ENCODE results near the gene ZFHX3. TPM values are rescaled to one million over a fixed set of nuclear protein-coding genes. Genes with fewer than 3 reads are reported as not detected.

ZFHX3 gene
- total RNA-seq, 8 experiments from 2014 or later = 7.4 to 31.9 (median 21.7) TPM

DNA sequence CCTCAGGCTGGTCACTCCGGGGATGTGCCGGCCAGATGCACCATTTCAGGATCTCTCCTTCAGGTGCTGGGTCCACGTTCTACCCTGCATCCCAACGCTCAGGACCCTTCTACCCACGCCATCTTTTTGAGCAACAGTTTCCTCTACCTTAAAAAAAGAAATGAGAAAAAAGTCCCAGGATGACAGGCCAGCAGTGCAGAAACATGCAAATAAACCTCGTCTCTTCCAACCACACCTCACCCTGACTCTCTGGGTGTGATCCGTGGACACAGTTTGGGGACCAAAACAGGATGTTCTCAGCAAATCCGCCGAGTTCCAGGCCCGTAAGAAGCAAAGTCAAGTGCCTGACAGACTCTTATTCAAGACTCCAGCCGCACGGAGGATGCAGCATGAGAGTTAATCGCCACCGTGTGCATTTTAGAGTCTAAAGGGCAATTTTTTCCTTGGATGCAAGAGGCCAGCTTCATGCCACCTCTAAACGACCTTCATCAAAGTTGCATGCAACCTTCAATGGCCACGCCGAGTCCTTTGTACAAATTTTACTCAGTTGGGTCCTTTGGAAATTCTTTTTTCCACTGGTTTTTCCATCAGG is 99.6 kb downstream of the ZFHX3 start:
- Histone ChIP-seq H3K27ac (peak overlapping the region; percentile 11 to 29), H3K4me3 (peak overlapping the region in 2 of 5 donors; percentile 7 to 12), H3K4me1 (replicated peaks in 1 of 2) (peaks cover 49 to 50% of the 10 kb centered on the region in 2 donors)
- WGBS, 10 experiments = 20 to 100% (median 53%) methylated on average over 1 to 17 of the region's 17 CpGs; no CpG with 5 or more reads in 2 of the 10 experiments
- in situ Hi-C loops (cut with MboI; ENCODE audit: low pct_unique_long_range_greater_than_20kb in 2 of 9, low sequenced_read_pairs in 9 of 9, unreplicated experiment in 9 of 9) = no loop called here
- no peak for ATAC-seq (replicated peaks in 6 of 8)

DNA sequence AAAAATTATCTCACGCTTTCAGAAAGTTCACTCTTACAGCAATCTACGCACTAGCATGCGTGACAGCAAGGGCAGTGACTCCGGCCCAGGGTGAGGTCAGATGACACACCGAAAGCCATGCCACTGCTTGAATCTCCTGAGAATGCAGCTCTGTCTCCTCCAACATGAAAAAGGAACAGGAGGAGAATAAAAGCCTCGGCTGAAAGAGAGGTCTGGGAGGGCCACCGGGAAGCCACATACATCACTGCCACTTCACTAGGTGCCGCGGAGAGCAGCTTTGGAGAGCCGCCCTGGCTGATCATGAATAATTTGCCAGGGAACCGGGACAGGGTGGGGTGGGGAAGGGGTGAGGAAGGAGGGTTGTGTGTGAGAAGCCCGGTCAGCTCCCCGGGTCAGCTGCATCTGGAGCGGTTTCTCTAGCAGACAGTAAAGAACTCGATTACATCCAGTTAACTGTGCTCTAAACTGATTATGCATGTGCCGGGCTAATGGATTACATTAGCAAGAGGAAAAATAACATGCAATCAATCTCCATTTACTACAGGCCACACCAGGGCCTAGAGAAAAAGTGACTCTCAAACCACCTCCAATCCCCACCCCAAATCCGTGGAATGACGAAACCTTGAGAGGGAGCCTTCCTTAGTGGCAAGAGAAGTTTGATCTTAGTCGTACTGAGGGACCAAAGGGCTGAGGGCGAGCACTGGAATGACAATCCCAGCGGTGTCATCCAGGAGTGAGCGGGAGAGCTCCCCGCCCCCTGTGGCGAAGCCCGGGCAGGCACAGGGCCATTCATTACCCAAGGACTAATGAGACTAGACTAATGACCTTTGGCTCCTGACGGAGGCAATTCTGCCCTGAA is 100.3 kb downstream of the ZFHX3 start:
- Histone ChIP-seq H3K4me3 (peak overlapping the region in 3 of 5 donors; percentile 2 to 12 (median 10)), H3K27ac (peak overlapping the region; percentile 55 to 81), H3K4me1 (replicated peaks in 1 of 2) (peaks cover 42 to 47% of the 10 kb centered on the region in 2 donors)
- 0 to 60% (median 7%) methylated on average over 1 to 18 of the region's 26 CpGs for WGBS, 10 experiments
- peak; percentile 84 to 93 (median 90) for ATAC-seq (replicated peaks in 6 of 8)
- in situ Hi-C loops (cut with MboI; ENCODE audit: low pct_unique_long_range_greater_than_20kb in 2 of 9, low sequenced_read_pairs in 9 of 9, unreplicated experiment in 9 of 9) = no loop called here

DNA sequence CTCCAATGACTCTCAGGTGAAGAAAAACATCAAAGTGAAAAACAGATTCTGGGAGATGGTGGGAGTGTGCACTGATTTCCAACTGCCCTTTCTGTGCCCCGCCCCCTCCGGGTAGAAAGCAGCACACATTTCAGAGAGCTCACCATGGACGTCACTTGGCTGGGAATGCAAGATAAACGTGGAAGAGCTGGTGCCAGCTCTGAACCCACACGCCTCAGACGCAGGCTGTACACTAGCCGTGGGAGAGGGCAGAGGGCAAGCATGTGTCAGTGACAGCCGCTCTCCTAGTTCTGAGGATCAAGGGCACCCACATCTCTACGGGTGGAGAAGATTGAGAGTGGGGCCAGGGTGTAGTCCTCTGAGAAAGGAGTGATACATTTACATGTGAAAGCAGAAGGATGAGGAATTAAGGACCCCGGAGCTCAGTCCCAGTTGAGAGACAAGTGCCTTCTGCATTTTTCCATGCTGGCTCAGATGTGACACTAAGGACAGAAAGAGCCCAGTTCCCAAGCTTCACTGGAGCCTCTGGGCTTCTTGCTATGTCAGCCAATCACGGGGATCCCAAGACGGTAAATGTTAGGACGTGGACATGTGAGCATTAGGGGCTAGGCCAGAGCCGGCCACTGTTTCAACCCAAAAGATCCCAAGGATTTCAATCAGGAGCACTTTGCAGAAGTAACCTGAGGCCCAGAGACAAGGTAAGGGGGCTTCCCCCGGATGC is 101.3 kb downstream of the ZFHX3 start:
- peak overlapping the region; percentile 55 to 81 for H3K27ac ChIP-seq
- WGBS, 10 experiments = 4 to 100% (median 44%) methylated on average over 1 to 13 of the region's 15 CpGs; no CpG with 5 or more reads in 2 of the 10 experiments
- in situ Hi-C loops (cut with MboI; ENCODE audit: low pct_unique_long_range_greater_than_20kb in 2 of 9, low sequenced_read_pairs in 9 of 9, unreplicated experiment in 9 of 9) = no loop called here
- ATAC-seq (replicated peaks in 6 of 8) = peak in 5 of 8 experiments; percentile 3 to 30 (median 11)
- peaks cover 41 to 46% of the 10 kb centered on the region in 2 donors for H3K4me1 ChIP-seq (replicated peaks in 1 of 2)
- H3K4me3 ChIP-seq = peak overlapping the region in 3 of 5 donors; percentile 2 to 12 (median 10)

DNA sequence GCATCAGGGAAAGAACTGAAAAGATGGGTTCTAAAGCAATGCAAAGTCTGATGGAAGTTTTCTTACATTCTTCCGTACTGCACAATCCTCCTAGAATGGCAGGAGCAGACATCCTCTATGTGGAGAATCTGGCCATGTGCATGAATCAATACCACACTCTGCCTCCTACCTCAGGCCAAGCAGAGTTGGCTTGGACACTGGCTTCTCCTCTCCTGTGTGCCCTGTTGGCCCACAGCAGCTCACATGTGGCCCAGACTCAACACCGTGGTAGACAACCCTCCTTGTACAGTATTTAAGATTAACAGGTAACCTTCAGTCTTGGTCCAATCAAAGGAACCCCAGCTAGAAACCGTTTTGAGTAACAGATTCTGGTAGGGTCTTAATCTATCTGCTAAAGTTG is 101.9 kb downstream of the ZFHX3 start:
- H3K4me3 ChIP-seq = no peak overlapping the region
- WGBS, 10 experiments = 13 to 100% (median 60%) methylated on average over 1 to 3 of the region's 3 CpGs; no CpG with 5 or more reads in 1 of the 10 experiments
- in situ Hi-C loops (cut with MboI; ENCODE audit: low pct_unique_long_range_greater_than_20kb in 2 of 9, low sequenced_read_pairs in 9 of 9, unreplicated experiment in 9 of 9) = no loop called here
- ATAC-seq (replicated peaks in 6 of 8) = no peak
- peak overlapping the region; percentile 55 to 81 for H3K27ac ChIP-seq
- H3K4me1 ChIP-seq (replicated peaks in 1 of 2) = peaks cover 41 to 46% of the 10 kb centered on the region in 2 donors

DNA sequence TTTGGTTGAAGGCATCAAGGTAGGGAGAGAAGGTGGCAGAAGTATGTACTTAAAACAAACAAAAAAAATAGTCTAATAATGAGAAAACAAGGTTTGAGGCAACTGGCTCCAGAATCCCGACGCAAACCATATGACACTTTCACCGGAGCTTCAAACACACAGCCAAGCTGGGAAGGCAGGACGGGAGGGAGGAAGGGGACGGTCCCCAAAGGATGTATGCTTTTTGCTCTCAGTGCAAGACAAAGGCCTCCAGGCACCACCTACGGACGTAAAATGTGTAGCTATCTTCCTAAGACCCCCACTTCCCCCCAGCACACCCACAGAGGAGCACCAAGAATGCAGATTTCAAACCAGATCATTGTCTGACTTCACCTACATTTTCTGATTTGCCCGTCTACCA is 102.3 kb downstream of the ZFHX3 start:
- 44 to 100% (median 80%) methylated on average over 1 to 6 of the region's 8 CpGs; no CpG with 5 or more reads in 1 of the 10 experiments for WGBS, 10 experiments
- H3K4me3 ChIP-seq = no peak overlapping the region
- ATAC-seq (replicated peaks in 6 of 8) = no peak
- in situ Hi-C loops (cut with MboI; ENCODE audit: low pct_unique_long_range_greater_than_20kb in 2 of 9, low sequenced_read_pairs in 9 of 9, unreplicated experiment in 9 of 9) = no loop called here
- peak overlapping the region in 1 of 2 donors; percentile 23 for H3K27ac ChIP-seq
- peaks cover 41 to 46% of the 10 kb centered on the region in 2 donors for H3K4me1 ChIP-seq (replicated peaks in 1 of 2)

DNA sequence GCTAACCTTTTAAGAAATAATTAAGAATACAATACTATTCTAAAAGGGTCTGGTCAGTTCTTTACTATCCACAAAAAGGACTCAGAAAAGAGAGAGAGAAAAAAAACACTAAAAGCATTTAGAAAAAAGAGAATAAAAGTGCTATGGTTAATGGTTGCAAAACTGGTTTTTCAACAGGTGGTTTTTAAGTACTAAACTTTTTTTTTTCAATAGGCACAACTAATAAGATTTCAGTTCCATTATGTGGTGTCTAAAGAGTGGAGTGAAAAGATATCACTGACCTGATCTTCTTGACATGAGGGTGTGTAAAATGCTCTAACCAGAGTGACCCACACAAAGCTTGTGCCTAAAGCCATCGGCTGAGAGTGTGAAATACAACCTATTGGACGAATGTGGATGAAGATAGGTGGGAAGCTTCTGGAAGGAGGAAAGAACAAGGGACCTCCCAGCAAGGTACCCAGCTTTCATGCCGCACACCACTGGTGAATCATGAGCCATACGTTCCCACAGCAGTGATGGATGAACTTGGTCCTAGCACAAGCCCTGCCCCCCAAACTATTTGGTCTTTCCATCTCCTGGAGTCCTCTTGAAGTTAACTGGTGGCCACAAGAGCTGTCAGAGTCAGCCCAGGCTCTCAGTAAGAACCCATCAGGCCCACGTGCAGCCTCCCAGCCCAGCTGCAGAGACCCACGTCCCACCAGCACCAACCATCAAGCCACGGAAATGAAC is 103.0 kb downstream of the ZFHX3 start:
- no peak for ATAC-seq (replicated peaks in 6 of 8)
- Histone ChIP-seq H3K4me1 (replicated peaks in 1 of 2) (peaks cover 41 to 46% of the 10 kb centered on the region in 2 donors), H3K4me3 (no peak overlapping the region), H3K27ac (no peak overlapping the region)
- in situ Hi-C loops (cut with MboI; ENCODE audit: low pct_unique_long_range_greater_than_20kb in 2 of 9, low sequenced_read_pairs in 9 of 9, unreplicated experiment in 9 of 9) = no loop called here
- WGBS, 10 experiments = 50 to 100% (median 67%) methylated on average over 1 to 7 of the region's 7 CpGs; no CpG with 5 or more reads in 1 of the 10 experiments

DNA sequence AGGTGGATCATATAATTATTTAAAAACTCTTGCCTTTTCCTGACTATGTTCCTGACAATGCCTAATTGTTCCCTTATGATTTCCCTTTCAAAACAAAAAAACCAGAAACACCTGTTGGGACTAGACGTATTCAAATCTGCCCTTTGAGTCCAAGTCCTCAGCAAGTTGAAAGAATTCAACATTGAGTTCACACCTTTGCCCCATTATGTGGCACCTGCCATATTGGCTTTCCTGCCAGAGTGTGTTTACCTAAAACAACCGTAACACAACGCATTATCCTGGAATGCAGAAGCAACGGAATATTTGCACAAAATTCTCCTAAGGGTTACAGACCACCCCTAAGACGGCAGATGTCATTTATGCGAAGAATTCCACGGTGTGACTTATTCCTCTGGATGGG is 105.9 kb downstream of the ZFHX3 start:
- Histone ChIP-seq H3K4me3 (no peak overlapping the region), H3K4me1 (replicated peaks in 1 of 2) (peaks cover 31 to 38% of the 10 kb centered on the region in 2 donors), H3K27ac (no peak overlapping the region)
- in situ Hi-C loops (cut with MboI; ENCODE audit: low pct_unique_long_range_greater_than_20kb in 2 of 9, low sequenced_read_pairs in 9 of 9, unreplicated experiment in 9 of 9) = no loop called here
- no peak for ATAC-seq (replicated peaks in 6 of 8)
- 78 to 100% (median 92%) methylated on average over 2 to 7 of the region's 7 CpGs; no CpG with 5 or more reads in 2 of the 10 experiments for WGBS, 10 experiments

DNA sequence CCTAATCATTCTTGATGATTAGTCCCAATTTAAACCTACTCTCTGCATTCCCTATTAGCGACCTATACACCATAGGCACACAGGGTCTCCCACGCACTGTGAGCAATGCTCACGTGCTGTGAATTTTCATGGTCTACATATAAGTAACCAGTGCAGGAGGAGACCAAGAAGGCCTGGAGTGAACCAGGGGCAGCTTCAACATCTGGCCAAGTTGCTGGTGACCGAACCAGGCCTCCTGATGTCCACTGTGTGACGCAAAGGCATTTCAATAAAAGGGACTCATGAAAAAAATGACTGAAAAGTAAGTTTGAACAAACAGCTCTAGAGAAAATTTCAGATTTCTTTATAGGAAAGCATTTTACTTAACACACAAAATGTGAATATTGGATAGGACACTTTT is 107.0 kb downstream of the ZFHX3 start:
- no peak for ATAC-seq (replicated peaks in 6 of 8)
- 90 to 100% (median 97%) methylated on average over 2 to 5 of the region's 5 CpGs; no CpG with 5 or more reads in 2 of the 10 experiments for WGBS, 10 experiments
- H3K4me3 ChIP-seq = no peak overlapping the region
- no peak overlapping the region for H3K27ac ChIP-seq
- in situ Hi-C loops (cut with MboI; ENCODE audit: low pct_unique_long_range_greater_than_20kb in 2 of 9, low sequenced_read_pairs in 9 of 9, unreplicated experiment in 9 of 9) = no loop called here
- peaks cover 19 to 30% of the 10 kb centered on the region in 2 donors for H3K4me1 ChIP-seq (replicated peaks in 1 of 2)

DNA sequence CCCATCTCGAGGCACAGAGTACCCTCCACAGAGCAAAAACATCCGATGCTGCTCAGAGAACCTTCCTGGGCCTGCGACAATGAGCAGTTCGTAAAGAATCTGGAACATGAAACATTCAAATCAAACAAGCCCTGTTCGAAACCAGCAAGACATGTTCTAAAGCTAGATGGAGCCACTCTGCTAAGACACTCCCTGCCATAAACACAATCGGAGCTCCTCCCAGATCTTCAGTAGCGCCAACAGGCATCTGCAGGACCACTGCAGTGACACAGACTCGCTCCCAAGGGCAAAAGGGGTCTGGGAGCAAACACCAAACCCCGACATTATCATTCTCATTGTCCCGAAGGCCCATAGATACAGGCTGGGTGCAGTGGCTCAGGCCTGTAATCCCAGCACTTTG is 108.7 kb downstream of the ZFHX3 start:
- 0 to 90% (median 82%) methylated on average over 1 to 7 of the region's 10 CpGs; no CpG with 5 or more reads in 4 of the 10 experiments for WGBS, 10 experiments
- in situ Hi-C loops (cut with MboI; ENCODE audit: low pct_unique_long_range_greater_than_20kb in 2 of 9, low sequenced_read_pairs in 9 of 9, unreplicated experiment in 9 of 9) = no loop called here
- ATAC-seq (replicated peaks in 6 of 8) = peak; percentile 42 to 87 (median 65)
- no peak overlapping the region for H3K27ac ChIP-seq
- peaks cover 15 to 27% of the 10 kb centered on the region in 2 donors for H3K4me1 ChIP-seq (replicated peaks in 1 of 2)
- H3K4me3 ChIP-seq = no peak overlapping the region

DNA sequence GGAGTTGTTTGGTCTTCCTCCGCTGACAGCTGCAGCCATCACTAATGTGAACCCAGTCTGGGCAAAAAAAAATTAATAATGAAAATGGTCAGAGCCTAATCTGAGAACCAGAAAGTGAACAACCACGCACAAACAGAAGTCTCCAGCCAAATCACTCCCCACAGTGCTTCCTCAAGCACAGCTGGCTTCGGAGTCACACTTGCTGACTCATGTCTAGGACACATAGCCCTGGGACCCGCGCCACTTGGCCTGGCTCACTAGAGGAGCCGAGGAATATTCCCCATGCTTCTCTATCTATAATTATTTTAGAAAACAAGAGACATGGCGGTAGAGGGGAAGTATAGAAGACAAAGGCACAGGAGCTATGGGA is 109.1 kb downstream of the ZFHX3 start:
- Histone ChIP-seq H3K27ac (no peak overlapping the region), H3K4me3 (no peak overlapping the region), H3K4me1 (replicated peaks in 1 of 2) (peaks cover 15 to 30% of the 10 kb centered on the region in 2 donors)
- WGBS, 10 experiments = 6 to 100% (median 93%) methylated on average over 1 to 7 of the region's 7 CpGs; no CpG with 5 or more reads in 5 of the 10 experiments
- in situ Hi-C loops (cut with MboI; ENCODE audit: low pct_unique_long_range_greater_than_20kb in 2 of 9, low sequenced_read_pairs in 9 of 9, unreplicated experiment in 9 of 9) = no loop called here
- ATAC-seq (replicated peaks in 6 of 8) = peak; percentile 25 to 97 (median 85)

DNA sequence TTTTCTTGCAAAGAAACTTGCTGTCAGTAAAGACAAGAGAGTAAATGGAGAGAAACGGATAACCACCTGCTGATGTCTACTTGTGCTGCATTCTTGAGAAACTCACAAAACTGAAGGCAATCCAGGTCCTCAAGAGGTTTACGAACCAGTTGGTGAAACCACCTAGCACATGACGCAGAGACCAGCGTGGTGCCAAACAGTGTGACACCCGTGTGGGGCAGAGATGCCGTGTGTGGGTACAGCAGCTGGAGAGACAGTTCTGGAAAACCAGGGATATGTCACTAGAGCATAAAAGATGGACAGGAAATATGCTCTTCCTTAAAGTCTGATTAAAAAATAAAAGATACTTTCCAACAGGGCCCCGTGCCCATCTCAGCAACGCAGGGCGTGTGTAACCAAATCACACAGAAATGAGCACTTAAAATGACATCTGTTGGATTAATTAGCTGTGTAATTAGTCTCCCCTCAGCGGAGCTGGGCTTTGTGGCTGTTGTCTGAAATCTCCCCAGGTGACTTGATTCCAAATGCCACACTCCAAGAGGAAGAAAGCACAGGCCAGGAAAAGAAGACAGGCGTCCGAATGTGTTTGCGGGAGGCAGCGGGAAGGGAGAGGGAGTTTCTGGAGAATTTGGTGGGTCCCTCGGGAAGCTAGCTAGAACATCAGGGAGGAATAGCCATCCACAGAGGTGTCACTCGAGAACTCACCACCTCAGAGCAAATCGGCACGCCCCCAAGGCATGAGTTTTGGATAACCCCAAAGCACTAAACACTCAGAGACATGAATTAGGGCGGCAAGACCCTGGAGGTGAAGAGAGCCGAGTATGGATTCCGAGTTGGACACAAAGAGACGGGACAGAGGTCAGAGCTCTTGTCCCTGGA is 109.8 kb downstream of the ZFHX3 start:
- peak in 2 of 8 experiments; percentile 8 to 20 for ATAC-seq (replicated peaks in 6 of 8)
- in situ Hi-C loops (cut with MboI; ENCODE audit: low pct_unique_long_range_greater_than_20kb in 2 of 9, low sequenced_read_pairs in 9 of 9, unreplicated experiment in 9 of 9) = no loop called here
- Histone ChIP-seq H3K27ac (no peak overlapping the region), H3K4me1 (replicated peaks in 1 of 2) (peaks cover 19 to 30% of the 10 kb centered on the region in 2 donors), H3K4me3 (no peak overlapping the region)
- 31 to 100% (median 83%) methylated on average over 1 to 14 of the region's 22 CpGs; no CpG with 5 or more reads in 2 of the 10 experiments for whole genome bisulfite sequencing, 10 experiments

Measured in motor neuron (in vitro differentiated cells).